ENCODE measurements around the gene SH3BGRL.
"Not testable (repeated sequence)": the region's sequence is repeated elsewhere in the genome, so short reads cannot be mapped to it uniquely, and the experiment has no call there.

The SH3BGRL gene

GRCh38 chrX:81259714-81260395, 58.0 kb downstream of the SH3BGRL start:
- DNase-seq (ENCODE audit: low read depth, low spot score): no peak

GRCh38 chrX:81261576-81261975, 59.7 kb downstream of the SH3BGRL start:
- no peak for DNase-seq (ENCODE audit: low read depth, low spot score)

- no peak for DNase-seq (ENCODE audit: low read depth, low spot score)
Measured at GRCh38 chrX:81263059-81263458, 61.2 kb downstream of the SH3BGRL start.

- no peak for DNase-seq (ENCODE audit: low read depth, low spot score)
Measured at GRCh38 chrX:81278616-81279015, 76.7 kb downstream of the SH3BGRL start.

GRCh38 chrX:81280148-81280547, 78.2 kb downstream of the SH3BGRL start:
- DNase-seq (ENCODE audit: low read depth, low spot score): no peak

- no peak for DNase-seq (ENCODE audit: low read depth, low spot score)
Measured at GRCh38 chrX:81286075-81286474, 84.2 kb downstream of the SH3BGRL start.

GRCh38 chrX:81286608-81287007, 84.7 kb downstream of the SH3BGRL start:
- no peak for DNase-seq (ENCODE audit: low read depth, low spot score)

- no peak for DNase-seq (ENCODE audit: low read depth, low spot score)
Measured at GRCh38 chrX:81291996-81292395, 90.1 kb downstream of the SH3BGRL start.

GRCh38 chrX:81294101-81294500, 92.2 kb downstream of the SH3BGRL start:
- DNase-seq (ENCODE audit: low read depth, low spot score): no peak

- no peak for DNase-seq (ENCODE audit: low read depth, low spot score)
Measured at GRCh38 chrX:81301877-81302276, 100.0 kb downstream of the SH3BGRL start.

- DNase-seq (ENCODE audit: low read depth, low spot score): no peak
Measured at GRCh38 chrX:81304563-81304962, 102.7 kb downstream of the SH3BGRL start.

- no peak for DNase-seq (ENCODE audit: low read depth, low spot score)
Measured at GRCh38 chrX:81305240-81305639, 103.3 kb downstream of the SH3BGRL start.

GRCh38 chrX:81308086-81308829, 106.4 kb downstream of the SH3BGRL start:
- no peak for DNase-seq (ENCODE audit: low read depth, low spot score)

- DNase-seq (ENCODE audit: low read depth, low spot score): no peak
Measured at GRCh38 chrX:81316163-81316562, 114.3 kb downstream of the SH3BGRL start.

- DNase-seq (ENCODE audit: low read depth, low spot score): not testable (repeated sequence)
Measured at GRCh38 chrX:81331653-81332052, 129.8 kb downstream of the SH3BGRL start.

GRCh38 chrX:81336455-81337152, 134.7 kb downstream of the SH3BGRL start:
- no peak for DNase-seq (ENCODE audit: low read depth, low spot score)

GRCh38 chrX:81337805-81338204, 135.9 kb downstream of the SH3BGRL start:
- no peak for DNase-seq (ENCODE audit: low read depth, low spot score)

- DNase-seq (ENCODE audit: low read depth, low spot score): no peak
Measured at GRCh38 chrX:81338924-81339323, 137.0 kb downstream of the SH3BGRL start.

GRCh38 chrX:81345296-81345695, 143.4 kb downstream of the SH3BGRL start:
- DNase-seq (ENCODE audit: low read depth, low spot score): not testable (repeated sequence)

All from brain pericyte (primary cell).